ENCODE results near the gene RASGEF1B.
A peak's percentile ranks its signal among the peaks of the same experiment; 100 is the strongest.

The RASGEF1B gene

GRCh38 chr4:81447566-81448229 is 24.0 kb downstream of the RASGEF1B start:
- DNase-seq = no peak
- TF ChIP-seq GATA1 (IDR thresholded peaks at IDR 0.05; ENCODE audit: low read depth, low read length) (no peak), POLR2A (IDR thresholded peaks at IDR 0.05; ENCODE audit: low read length) (no peak)

- DNase-seq = no peak
- no peak for TF ChIP-seq POLR2A (IDR thresholded peaks at IDR 0.05; ENCODE audit: low read length)
- TF ChIP-seq GATA1 (IDR thresholded peaks at IDR 0.05; ENCODE audit: low read depth, low read length) = no peak
Measured at GRCh38 chr4:81446634-81447033, 25.1 kb downstream of the RASGEF1B start.

DNA sequence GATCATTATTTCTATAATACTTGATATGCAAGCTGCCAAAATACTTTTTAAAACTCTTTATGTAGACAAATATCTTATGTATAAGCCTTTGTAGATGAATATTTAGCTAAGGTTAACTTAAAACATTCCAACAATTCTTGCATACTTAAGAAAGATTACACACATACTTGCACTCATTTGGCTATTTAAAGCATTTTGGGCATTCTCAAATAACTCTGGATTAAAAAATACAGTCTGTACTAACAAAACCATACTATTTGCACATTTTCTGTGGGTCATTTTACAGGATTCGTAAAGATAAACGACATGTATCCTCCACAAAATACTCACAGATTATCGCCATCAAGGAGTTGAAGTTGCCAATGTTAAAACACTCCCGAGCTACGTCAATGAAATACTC is 26.5 kb downstream of the RASGEF1B start:
- DNase-seq = no peak
- TF ChIP-seq GATA1 (IDR thresholded peaks at IDR 0.05; ENCODE audit: low read depth, low read length) = no peak
- TF ChIP-seq POLR2A (IDR thresholded peaks at IDR 0.05; ENCODE audit: low read length) = no peak

DNA sequence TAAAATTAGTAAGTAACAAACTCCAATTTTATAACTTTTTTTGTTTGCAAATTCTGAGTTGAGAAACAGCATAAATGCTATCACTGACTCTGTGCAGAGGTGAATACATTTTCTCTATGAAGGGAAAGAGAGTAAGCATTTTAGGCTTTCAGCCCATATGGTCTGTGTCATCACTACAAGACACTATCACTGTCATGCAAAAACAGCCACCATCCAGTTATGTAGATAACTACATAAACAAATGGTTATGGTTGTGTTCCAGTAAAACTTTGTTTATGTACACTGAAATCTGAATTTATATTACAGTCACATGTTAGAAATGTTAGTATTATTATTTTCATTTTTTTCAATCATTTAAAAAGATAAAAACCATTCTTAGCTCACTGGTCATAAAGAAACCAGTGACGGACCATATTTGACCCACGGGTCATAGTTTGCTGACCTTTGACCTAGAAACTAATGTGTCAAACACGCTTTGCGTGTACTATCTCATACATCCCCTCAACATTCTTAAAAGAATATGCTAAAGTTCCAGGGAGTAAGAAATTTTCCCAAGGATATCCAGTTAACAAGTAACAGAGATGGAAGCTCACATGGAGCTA is 29.1 kb downstream of the RASGEF1B start:
- TF ChIP-seq GATA1 (IDR thresholded peaks at IDR 0.05; ENCODE audit: low read depth, low read length) (no peak), POLR2A (IDR thresholded peaks at IDR 0.05; ENCODE audit: low read length) (no peak)
- DNase-seq = peak in 1 of 2 experiments; percentile 15

DNA sequence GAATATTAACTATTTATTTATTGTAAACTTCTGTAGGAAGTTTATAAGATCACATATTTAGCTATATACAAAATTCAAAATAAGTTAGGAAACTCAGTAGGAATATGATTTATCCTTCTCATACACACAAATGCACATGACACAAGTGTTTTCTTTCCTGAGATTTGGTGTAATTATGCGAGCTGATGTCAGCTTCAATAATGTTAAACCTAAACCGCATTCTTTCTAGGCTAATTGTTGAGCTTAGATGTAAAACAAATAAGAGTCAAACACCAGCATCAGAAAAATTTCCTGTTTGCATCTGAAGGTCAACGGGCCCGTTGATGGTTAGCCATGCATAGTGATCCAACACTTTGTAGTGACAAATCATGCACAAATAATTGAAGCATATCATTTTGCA is 30.8 kb downstream of the RASGEF1B start:
- no peak for TF ChIP-seq POLR2A (IDR thresholded peaks at IDR 0.05; ENCODE audit: low read length)
- TF ChIP-seq GATA1 (IDR thresholded peaks at IDR 0.05; ENCODE audit: low read depth, low read length) = no peak
- no peak for DNase-seq

- DNase-seq = no peak
- no peak for TF ChIP-seq GATA1 (IDR thresholded peaks at IDR 0.05; ENCODE audit: low read depth, low read length)
- no peak for TF ChIP-seq POLR2A (IDR thresholded peaks at IDR 0.05; ENCODE audit: low read length)
Measured at GRCh38 chr4:81436941-81437574, 34.6 kb downstream of the RASGEF1B start.

DNA sequence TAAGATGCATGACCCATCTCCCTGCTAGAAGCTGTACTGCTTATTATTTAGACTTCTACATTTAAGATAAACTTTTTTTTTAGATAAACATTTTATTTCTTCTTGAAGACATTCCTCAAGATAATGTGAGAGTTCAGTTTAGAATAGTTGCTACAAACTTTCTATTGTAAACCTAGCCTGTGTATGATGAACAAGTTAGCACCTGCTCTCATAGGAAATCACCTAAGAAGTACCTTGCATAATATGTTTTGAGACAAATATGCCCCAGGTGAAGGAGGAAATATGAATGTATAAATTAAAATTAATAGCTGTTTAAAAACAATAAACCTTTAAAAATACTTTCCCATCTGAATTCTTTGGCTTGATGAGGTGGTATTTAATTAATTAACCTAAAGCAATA is 35.6 kb downstream of the RASGEF1B start:
- TF ChIP-seq POLR2A (IDR thresholded peaks at IDR 0.05; ENCODE audit: low read length) = no peak
- TF ChIP-seq GATA1 (IDR thresholded peaks at IDR 0.05; ENCODE audit: low read depth, low read length) = no peak
- no peak for DNase-seq

DNA sequence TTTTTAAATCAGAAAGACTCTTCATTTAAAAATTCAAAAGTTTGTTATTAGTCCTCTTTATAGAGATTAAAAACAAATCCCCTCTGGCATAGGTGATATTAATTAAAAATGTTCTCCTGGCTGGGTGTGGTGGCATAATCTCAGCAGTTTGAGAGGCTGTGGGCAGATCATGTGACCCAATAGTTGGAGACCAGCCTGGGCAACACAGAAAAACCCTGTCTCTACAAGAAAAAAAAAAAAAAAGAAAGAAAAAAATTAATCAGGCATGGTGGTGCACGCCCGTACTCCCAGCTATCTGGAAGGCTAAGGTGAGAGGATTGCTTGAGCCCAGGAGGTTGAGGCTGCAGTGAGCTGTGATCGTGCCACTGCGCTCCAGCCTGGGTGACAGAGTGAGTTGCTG is 38.9 kb downstream of the RASGEF1B start:
- TF ChIP-seq GATA1 (IDR thresholded peaks at IDR 0.05; ENCODE audit: low read depth, low read length) (no peak), POLR2A (IDR thresholded peaks at IDR 0.05; ENCODE audit: low read length) (no peak)
- no peak for DNase-seq

- no peak for TF ChIP-seq GATA1 (IDR thresholded peaks at IDR 0.05; ENCODE audit: low read depth, low read length)
- TF ChIP-seq POLR2A (IDR thresholded peaks at IDR 0.05; ENCODE audit: low read length) = no peak
- DNase-seq = no peak
Measured at GRCh38 chr4:81431971-81432370, 39.7 kb downstream of the RASGEF1B start.

GRCh38 chr4:81429607-81430006 is 42.1 kb downstream of the RASGEF1B start:
- no peak for DNase-seq
- TF ChIP-seq GATA1 (IDR thresholded peaks at IDR 0.05; ENCODE audit: low read depth, low read length) (no peak), POLR2A (IDR thresholded peaks at IDR 0.05; ENCODE audit: low read length) (no peak)

GRCh38 chr4:81429031-81429430 is 42.7 kb downstream of the RASGEF1B start:
- TF ChIP-seq GATA1 (IDR thresholded peaks at IDR 0.05; ENCODE audit: low read depth, low read length) (no peak), POLR2A (IDR thresholded peaks at IDR 0.05; ENCODE audit: low read length) (no peak)
- no peak for DNase-seq

DNA sequence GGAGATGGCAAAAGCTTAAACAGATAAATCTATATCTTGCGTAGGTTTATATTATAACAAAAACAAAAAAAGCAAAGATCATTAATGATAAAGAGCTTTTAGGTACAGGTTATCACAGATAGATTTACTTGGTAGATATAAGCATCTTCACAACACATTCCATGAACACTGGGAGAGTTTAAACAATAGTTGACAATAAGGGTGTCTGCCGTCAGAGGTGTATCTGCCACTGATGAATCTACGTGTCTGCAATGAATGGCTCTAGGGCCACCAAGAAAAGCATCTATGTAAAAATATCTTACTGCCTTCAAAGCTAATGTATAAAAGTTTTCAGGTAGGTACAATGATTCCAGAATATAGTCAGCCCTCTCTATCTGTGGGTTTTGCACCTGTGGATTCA is 43.7 kb downstream of the RASGEF1B start:
- DNase-seq = no peak
- TF ChIP-seq POLR2A (IDR thresholded peaks at IDR 0.05; ENCODE audit: low read length) (no peak), GATA1 (IDR thresholded peaks at IDR 0.05; ENCODE audit: low read depth, low read length) (no peak)

- no peak for DNase-seq
- TF ChIP-seq POLR2A (IDR thresholded peaks at IDR 0.05; ENCODE audit: low read length) (no peak), GATA1 (IDR thresholded peaks at IDR 0.05; ENCODE audit: low read depth, low read length) (no peak)
Measured at GRCh38 chr4:81427344-81427821, 44.3 kb downstream of the RASGEF1B start.

DNA sequence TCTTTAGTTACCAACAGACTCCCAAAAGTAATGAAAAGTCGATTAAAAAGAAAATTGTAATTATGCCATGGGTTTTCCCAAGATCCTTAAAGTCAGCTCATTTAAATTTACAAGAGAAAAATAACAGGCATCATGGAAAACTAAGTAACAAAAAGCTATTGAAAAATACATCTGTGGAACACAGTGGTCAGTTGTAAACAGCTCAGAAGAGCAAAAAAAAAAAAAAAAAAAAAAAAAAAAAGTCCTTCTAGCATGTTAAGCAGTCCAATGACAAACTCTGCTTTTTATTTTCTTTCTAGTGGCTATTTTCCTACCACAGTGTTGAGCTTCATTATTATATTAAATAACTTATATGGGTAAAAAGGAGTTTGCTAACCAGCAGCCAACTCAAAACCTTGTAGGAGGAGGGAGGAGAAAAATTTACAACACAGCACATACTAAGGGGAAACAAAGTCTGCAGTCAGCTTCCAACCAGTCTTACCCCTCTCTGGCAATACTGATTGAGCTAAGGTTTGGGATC is 44.9 kb downstream of the RASGEF1B start:
- no peak for DNase-seq

More for the DNA sequence above, 44.9 kb downstream of the RASGEF1B start:
- TF ChIP-seq POLR2A (IDR thresholded peaks at IDR 0.05; ENCODE audit: low read length) = no peak
- no peak for TF ChIP-seq GATA1 (IDR thresholded peaks at IDR 0.05; ENCODE audit: low read depth, low read length)

Measured in erythroblast (primary cell).